Measurements from ENCODE around the gene GAD2. TPM values are rescaled to one million over a fixed set of nuclear protein-coding genes. Genes with fewer than 3 reads are reported as not detected.
"Not testable (repeated sequence)": the region's sequence is repeated elsewhere in the genome, so short reads cannot be mapped to it uniquely, and the experiment has no call there.

Gene GAD2
- total RNA-seq, 1 donor from 2014 or later, result not detected

- DNase-seq (ENCODE audit: low read depth, low spot score), result no peak
These were observed 97.9 kb downstream of the GAD2 start for GRCh38 chr10:26314265-26315013.

DNA sequence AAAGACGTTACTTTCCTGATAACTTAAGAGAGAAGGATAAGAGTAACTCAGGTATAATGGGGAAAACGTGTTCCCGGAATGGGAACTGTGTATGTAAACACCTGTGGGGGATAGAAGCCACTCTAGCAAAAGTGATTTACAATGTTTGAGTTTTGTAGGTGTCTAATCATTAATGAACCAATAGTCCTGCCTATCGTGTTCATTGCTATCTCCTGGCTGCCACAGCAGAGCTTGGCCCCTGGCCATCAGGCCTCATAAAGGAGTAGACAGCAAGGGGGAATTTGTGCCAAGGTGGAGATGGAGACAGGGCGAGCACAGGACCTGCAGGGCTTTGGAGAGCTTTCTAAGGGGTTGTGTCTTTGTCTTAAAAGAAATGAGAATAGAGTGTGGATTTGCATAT is 102.1 kb downstream of the GAD2 start:
- no peak for DNase-seq (ENCODE audit: low read depth, low spot score)

- DNase-seq (ENCODE audit: low read depth, low spot score), result no peak
These were observed 106.6 kb downstream of the GAD2 start for GRCh38 chr10:26323219-26323618.

DNA sequence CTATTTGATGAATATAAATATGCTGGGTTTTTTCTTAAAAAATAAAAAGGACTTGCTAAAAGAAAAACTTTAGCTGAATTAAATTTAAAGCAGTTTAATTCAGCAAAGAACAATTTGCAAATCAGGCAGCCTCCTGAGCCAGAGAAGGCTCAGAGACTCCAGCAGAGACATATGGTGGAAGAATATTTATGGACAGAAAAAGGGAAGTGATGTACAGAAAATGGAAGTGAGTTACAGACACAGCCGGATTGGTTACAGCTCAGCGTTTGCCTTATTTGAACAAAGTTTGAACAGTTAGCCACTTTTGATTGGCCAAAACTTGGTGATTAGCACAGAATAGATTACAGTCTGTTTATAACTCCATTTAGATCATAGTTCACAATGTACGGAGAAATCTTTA is 110.3 kb downstream of the GAD2 start:
- DNase-seq (ENCODE audit: low read depth, low spot score), result no peak

DNA sequence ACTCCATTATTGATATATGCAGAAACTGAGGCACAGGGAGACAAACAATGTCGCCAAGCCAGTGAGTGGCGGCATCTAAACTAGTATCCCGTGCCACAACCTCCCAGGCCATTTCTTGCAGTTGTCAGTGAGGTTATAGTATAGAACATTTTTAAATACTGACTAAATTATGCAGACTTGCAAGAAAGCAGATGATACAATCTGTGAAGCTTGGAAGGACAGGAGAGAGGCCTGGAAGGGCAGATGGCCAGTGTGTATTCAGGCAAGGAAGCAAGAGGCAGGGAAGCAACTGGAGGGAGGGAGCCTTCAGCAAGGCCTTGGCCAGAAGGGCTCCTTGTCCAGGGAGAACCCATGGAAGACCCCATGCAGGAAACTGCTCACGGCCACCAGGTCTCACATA is 111.2 kb downstream of the GAD2 start:
- DNase-seq (ENCODE audit: low read depth, low spot score), result no peak

- no peak for DNase-seq (ENCODE audit: low read depth, low spot score)
These were observed 114.8 kb downstream of the GAD2 start for GRCh38 chr10:26331371-26331770.

- no peak for DNase-seq (ENCODE audit: low read depth, low spot score)
These were observed 117.8 kb downstream of the GAD2 start for GRCh38 chr10:26334232-26334931.

DNA sequence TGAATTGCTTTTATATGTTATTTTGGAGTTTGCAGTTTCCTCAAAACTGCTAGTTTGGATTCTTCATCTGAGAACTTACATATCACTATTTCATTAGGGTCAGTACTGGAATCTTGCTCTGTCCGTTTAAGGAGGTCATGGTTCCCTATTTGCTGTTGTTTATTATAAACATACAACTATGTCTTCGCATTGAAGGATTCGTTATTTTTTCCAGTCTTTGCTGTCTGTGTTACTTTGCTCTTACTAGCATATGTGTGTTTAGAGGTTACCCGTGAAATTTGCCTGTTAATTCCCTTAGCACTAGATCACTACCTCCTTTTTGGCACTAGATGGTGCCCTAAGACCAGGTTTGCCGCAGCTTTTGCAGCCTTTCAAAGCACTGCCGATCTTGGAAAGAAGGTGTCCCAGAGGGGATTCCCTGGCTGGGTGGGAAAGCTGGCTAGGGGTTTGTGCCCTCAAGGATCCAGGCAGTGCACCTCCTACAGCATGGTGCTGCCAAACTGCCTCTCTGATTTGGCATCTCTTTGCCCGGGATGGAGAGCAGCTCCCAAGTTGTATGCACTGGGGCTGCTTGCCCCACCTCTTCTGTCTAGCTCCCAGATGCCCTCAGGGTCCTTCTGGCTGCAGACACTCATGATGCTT is 118.5 kb downstream of the GAD2 start:
- no peak for DNase-seq (ENCODE audit: low read depth, low spot score)

- no peak for DNase-seq (ENCODE audit: low read depth, low spot score)
These were observed 119.1 kb downstream of the GAD2 start for GRCh38 chr10:26335574-26336093.

DNA sequence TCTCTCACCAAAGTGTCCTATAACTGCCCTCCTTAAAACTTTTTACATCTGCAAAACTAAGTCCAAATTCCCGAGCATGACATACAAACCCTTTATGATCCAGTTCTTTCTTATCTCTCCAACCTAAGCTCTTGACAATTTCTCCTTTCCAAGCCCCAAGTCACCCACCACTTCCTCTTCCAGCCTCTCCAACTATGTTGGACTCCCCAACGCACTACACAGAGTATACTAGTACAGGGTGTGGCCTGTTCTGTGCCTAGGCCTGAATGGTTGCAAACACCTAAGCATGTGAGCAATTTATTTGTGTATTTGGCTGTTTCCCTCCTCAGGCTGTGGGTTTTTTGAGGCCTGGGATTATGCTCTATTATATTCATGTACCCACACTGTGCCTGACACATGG is 120.4 kb downstream of the GAD2 start:
- no peak for DNase-seq (ENCODE audit: low read depth, low spot score)

DNA sequence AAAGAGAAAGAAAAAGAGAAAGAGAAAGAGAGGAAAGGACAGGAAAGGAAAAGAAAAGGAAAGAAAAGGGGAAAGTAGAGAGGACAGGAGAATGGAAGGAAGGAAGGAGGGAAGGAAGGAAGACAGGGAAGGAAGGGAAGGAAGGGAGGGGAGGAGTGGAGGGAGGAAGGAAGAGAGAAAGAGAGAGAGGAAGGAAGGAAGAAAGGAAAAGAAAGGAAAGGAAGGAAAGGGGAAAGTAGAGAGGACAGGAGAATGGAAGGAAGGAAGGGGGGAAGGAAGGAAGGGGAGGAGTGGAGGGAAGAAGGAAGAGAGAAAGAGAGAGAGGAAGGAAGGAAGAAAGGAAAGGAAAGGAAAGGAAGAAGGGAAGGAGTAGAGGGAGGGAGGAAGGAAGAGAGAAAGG is 125.1 kb downstream of the GAD2 start:
- no peak for DNase-seq (ENCODE audit: low read depth, low spot score)

DNA sequence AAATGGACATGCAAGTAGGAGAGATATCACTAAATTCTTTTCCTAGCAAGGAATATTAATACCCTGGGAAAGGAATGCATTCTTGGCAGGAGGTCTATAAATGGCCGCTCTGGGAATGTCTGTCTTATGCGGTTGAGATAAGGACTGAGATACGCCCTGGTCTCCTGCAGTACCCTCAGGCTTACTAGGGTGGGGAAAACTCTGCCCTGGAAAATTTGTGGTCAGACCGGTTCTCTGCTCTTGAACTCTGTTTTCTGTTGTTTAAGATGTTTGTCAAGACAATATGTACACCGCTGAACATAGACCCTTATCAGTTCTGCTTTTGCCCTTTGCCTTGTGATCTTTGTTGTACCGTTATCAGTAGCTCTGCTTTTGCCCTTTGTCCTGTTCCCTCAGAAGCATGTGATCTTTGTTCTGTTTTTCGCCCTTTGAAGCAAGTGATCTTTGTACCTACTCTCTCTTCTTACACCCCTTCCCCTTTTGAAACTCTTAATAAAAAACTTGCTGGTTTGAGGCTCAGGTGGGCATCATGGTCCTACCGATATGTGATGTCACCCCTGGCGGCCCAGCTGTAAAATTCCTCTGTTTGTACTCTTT is 132.3 kb downstream of the GAD2 start:
- DNase-seq (ENCODE audit: low read depth, low spot score), result not testable (repeated sequence)

Other genes starting within 250 kb of the GAD2 start
- not detected in 2 replicates for gene APBB1IP, start 221.6 kb downstream of the GAD2 start, total RNA-seq

All from pulmonary artery endothelial cell (primary cell).